Embryonic facial prominence (tissue), 1 donor: ENCODE results near the gene E2F8.

Source experiments
- DNase-seq: peaks from one replicate; pipeline ENCODE4 v3.0.0-alpha.2; 2016; ENCODE audit errors: extremely low spot score

Gene E2F8

DNA sequence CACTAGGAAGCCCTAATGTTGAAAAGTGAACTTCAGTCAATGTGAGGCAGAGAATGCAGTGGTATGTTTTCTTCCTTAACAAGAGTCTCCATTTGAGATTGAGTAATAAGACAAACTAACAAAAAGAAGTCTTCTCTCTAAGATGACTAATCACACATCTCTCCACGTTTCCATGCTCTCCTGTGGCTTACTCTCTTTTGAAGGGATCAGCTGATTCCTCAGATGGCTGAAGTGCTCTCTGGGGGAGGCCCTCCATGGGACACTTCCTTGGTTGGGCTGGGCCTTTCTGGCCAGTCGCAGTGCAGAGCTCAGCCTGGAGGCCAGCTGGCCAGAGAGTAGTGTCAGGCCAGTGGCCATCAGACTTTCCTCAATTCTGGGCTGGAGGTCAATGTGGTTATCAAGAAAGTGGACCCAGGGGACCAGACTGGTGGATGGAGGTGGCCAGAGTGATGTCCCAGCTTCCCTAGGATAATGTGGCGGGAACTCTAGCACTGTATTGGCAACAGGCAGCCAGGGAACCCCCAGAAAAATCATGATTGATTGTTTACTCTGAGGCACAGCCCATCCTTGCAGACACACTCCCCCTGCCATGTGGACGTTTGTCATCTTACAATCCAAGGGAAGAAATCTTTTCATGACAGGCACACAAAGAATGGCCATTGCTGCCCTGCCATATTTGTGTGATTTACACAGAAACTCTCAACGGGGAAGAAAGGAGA lies 53.5 kb downstream of the E2F8 start:
- DNase-seq: no peak

- DNase-seq: no peak
These were observed 55.2 kb downstream of the E2F8 start for GRCh38 chr11:19185516-19186052.

- no peak for DNase-seq
These were observed 55.7 kb downstream of the E2F8 start for GRCh38 chr11:19185036-19185435.

GRCh38 chr11:19183646-19184045 lies 57.1 kb downstream of the E2F8 start:
- DNase-seq: no peak

DNA sequence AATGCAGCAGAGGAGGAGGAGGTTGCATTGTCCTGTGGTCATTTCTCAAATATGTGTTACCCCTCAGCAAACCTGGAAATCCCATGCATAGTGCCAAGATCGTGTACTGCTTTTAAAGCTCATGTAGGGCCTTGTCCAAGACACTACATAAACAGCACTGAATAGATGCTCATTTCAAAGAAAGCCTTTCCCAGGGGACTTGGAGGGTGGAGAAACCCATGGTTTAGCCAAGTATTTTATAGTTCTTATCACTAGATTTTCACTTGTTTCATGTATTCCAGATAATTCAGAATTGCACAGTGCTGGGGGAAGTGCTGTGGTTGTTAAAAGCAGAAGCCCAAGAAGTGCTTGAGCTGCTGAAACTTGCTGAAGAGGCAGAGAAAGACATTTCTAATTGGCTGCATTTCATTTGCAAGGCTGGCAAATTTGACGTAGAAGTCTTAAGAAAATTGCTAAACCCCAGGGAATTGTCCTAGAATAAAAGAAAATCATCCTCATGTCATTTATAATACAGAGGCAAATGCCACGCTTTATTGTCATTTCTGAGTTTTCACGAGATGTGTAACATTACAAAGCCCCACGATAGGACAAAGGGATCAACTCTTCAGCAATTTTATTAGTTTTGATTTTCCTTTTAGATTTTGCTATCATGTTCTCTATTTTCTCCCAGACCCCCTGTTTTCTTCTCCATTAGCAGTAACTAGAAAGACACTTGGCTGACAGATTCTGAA lies 59.0 kb downstream of the E2F8 start:
- no peak for DNase-seq

- DNase-seq: no peak
These were observed 64.0 kb downstream of the E2F8 start for GRCh38 chr11:19176629-19177186.
